Stimulated activated CD4-positive, alpha-beta T cell treated with anti-CD3 and anti-CD28 coated beads, TNF-alpha, amount 100 ng/mL, for 24 hours (primary cell): ENCODE data around the gene GARS1.
"Not testable (repeated sequence)": the region's sequence is repeated elsewhere in the genome, so short reads cannot be mapped to it uniquely, and the experiment has no call there.

Experiments
- DNase-seq, 3 experiments: peaks; one replicate each; pipeline ENCODE4 v3.0.0-alpha.2; 2020; ENCODE audit warnings: low read depth in 3 of 3

Gene GARS1

GRCh38 chr7:30572212-30572841 lies 22.4 kb upstream of the GARS1 start:
- no peak for DNase-seq

- no peak for DNase-seq
Observed at GRCh38 chr7:30575910-30576309, 18.8 kb upstream of the GARS1 start.

- no peak for DNase-seq
Observed at GRCh38 chr7:30583181-30583580, 11.5 kb upstream of the GARS1 start.

- no peak for DNase-seq
Observed at GRCh38 chr7:30584415-30584814, 10.3 kb upstream of the GARS1 start.

GRCh38 chr7:30584965-30585364 lies 9.7 kb upstream of the GARS1 start:
- no peak for DNase-seq

- no peak for DNase-seq
Observed at GRCh38 chr7:30585675-30586074, 9.0 kb upstream of the GARS1 start.

GRCh38 chr7:30587547-30587946 lies 7.1 kb upstream of the GARS1 start:
- DNase-seq: not testable (repeated sequence)

- no peak for DNase-seq
Observed at GRCh38 chr7:30589111-30589510, 5.6 kb upstream of the GARS1 start.

- DNase-seq: peak in 2 of 3 experiments; percentile 7 to 24
Observed at GRCh38 chr7:30594048-30594539, 584 bp upstream of the GARS1 start.

- DNase-seq: no peak
Observed at GRCh38 chr7:30595436-30596013, 847 bp downstream of the GARS1 start.

- DNase-seq: peak in 1 of 3 experiments; percentile 7
Observed at GRCh38 chr7:30596014-30596641, 1.4 kb downstream of the GARS1 start.

GRCh38 chr7:30596721-30597120 lies 2.0 kb downstream of the GARS1 start:
- DNase-seq: no peak

GRCh38 chr7:30598121-30598876 lies 3.6 kb downstream of the GARS1 start:
- DNase-seq: no peak

- no peak for DNase-seq
Observed at GRCh38 chr7:30604901-30605300, 10.2 kb downstream of the GARS1 start.

- DNase-seq: no peak
Observed at GRCh38 chr7:30605832-30606231, 11.2 kb downstream of the GARS1 start.

GRCh38 chr7:30612658-30613265 lies 18.1 kb downstream of the GARS1 start:
- peak in 1 of 3 experiments; percentile 37 for DNase-seq

- DNase-seq: no peak
Observed at GRCh38 chr7:30613366-30614325, 19.0 kb downstream of the GARS1 start.

- no peak for DNase-seq
Observed at GRCh38 chr7:30616318-30616717, 21.6 kb downstream of the GARS1 start.

GRCh38 chr7:30617359-30617758 lies 22.7 kb downstream of the GARS1 start:
- DNase-seq: no peak

GRCh38 chr7:30618080-30618676 lies 23.5 kb downstream of the GARS1 start:
- no peak for DNase-seq
